IPS-18c (cell line): ENCODE data around the gene KEAP1.
"Not testable (repeated sequence)": the region's sequence is repeated elsewhere in the genome, so short reads cannot be mapped to it uniquely, and the experiment has no call there.

ENCODE experiments used
- H3K4me3 ChIP-seq: 2 replicates; pipeline ENCODE4 v1.7.0; 2013; ENCODE audit warnings: low read depth, mild to moderate bottlenecking, low read length, moderate library complexity; ENCODE audit not compliant: insufficient read depth
- H3K9me3 ChIP-seq: one replicate; pipeline ENCODE4 v1.6.1; 2013; ENCODE audit warnings: mild to moderate bottlenecking, low read length, moderate library complexity; ENCODE audit not compliant: control insufficient read depth, insufficient read depth

KEAP1 gene

GRCh38 chr19:10503002-10503789, at the start of gene KEAP1:
Gene KEAP1, minus strand, starts transcription at chr19:10503356. Its CDS starts 3,323 bp downstream, at chr19:10500033.
- peak within 1 kb of the TSS; percentile 93 for H3K4me3 ChIP-seq
- no peaks in the 10 kb centered on the region for H3K9me3 ChIP-seq

GRCh38 chr19:10552510-10553053, 49.4 kb upstream of the KEAP1 start:
- peaks cover 3% of the 10 kb centered on the region for H3K9me3 ChIP-seq
- no peak overlapping the region for H3K4me3 ChIP-seq

GRCh38 chr19:10551698-10552301, 48.6 kb upstream of the KEAP1 start:
- no peak overlapping the region for H3K4me3 ChIP-seq
- H3K9me3 ChIP-seq = peaks cover 3% of the 10 kb centered on the region

GRCh38 chr19:10551006-10551405, 47.9 kb upstream of the KEAP1 start:
- not testable (repeated sequence) for H3K4me3 ChIP-seq

DNA sequence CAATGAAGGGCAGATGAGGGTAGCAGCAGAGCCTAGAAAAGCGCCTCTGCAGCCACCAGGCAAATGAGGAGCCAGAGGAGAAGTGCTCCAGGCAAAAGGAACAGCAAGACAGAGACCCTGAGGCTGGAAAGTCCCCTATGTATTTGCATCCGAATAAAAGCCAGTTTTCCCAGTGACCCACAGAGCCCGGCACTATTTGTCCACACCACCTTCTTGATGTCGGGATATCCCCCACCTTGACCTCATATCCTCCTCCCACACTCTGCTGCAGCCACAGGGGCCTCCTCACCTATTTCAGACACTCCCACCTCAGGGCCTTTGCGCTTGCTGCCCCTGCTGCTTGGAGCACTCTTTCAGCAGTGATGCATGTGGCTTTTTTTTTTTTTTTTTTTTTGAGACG, 47.2 kb upstream of the KEAP1 start:
- Histone ChIP-seq H3K4me3 (no peak overlapping the region), H3K9me3 (peaks cover 3% of the 10 kb centered on the region)

More at GRCh38 chr19:10551006-10551405, 47.9 kb upstream of the KEAP1 start:
- H3K9me3 ChIP-seq = not testable (repeated sequence)

GRCh38 chr19:10549733-10550132, 46.6 kb upstream of the KEAP1 start:
- no peak overlapping the region for H3K4me3 ChIP-seq
- peaks cover 3% of the 10 kb centered on the region for H3K9me3 ChIP-seq

DNA sequence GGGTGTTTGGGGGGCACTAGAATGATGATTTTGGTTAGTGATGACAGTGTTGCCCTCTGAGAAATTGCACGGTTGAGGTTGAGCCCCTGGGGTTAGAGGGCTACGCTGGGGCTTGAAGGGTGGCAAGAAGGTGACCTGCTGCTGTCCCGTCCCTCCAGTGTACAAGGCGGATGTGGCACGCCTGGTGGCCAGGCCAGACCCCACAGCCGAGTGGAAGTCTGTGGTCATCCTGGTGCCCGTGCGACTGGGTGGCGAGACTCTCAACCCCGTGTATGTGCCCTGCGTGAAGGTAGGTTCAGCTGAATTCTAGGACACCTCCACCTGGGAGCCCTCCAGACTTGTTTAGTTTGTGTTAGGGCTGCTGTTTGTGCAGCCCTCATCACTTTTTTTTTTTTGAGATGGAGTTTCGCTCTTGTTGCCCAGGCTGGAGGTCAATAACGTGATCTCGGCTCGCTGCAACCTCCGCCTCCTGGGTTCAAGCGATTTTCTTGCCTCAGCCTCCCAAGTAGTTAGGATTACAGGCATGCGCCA, 45.7 kb upstream of the KEAP1 start:
- no peak overlapping the region for H3K4me3 ChIP-seq
- H3K9me3 ChIP-seq = peaks cover 5% of the 10 kb centered on the region

DNA sequence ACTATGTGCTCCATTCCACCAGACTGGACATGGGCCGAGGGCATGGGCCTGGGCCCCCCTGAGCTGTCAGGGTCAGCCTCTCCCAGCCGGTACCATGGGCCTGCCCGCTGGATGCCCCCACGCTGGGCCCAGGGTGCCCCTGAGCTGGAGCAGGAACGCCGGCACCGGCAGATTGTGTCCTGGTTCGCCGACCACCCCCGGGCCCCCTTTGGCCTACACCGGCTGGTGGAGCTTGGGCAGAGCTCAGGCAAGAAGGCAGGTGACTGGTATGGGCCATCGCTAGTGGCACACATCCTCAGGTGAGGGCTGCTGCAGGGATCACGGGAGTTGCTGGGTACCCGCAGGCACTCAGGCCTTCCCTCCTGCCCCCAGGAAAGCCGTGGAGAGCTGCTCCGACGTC, 43.7 kb upstream of the KEAP1 start:
- Histone ChIP-seq H3K9me3 (peaks cover 5% of the 10 kb centered on the region), H3K4me3 (no peak overlapping the region)

GRCh38 chr19:10544753-10545251, 41.6 kb upstream of the KEAP1 start:
- Histone ChIP-seq H3K9me3 (peaks cover 3% of the 10 kb centered on the region), H3K4me3 (peak overlapping the region; percentile 93)

GRCh38 chr19:10544242-10544752, 41.1 kb upstream of the KEAP1 start:
- Histone ChIP-seq H3K9me3 (peaks cover 3% of the 10 kb centered on the region), H3K4me3 (peak overlapping the region; percentile 93)

- peak within 1 kb of the TSS; percentile 93 for H3K4me3 ChIP-seq
- H3K9me3 ChIP-seq = peaks cover 3% of the 10 kb centered on the region
Observed at GRCh38 chr19:10543420-10544241, 40.5 kb upstream of the KEAP1 start, which contains the start of gene ATG4D. Gene ATG4D, plus strand, starts transcription at chr19:10543904. Its CDS starts 187 bp downstream, at chr19:10544091.

- H3K9me3 ChIP-seq = peaks cover 3% of the 10 kb centered on the region
Observed at GRCh38 chr19:10543059-10543419, 39.9 kb upstream of the KEAP1 start.

DNA sequence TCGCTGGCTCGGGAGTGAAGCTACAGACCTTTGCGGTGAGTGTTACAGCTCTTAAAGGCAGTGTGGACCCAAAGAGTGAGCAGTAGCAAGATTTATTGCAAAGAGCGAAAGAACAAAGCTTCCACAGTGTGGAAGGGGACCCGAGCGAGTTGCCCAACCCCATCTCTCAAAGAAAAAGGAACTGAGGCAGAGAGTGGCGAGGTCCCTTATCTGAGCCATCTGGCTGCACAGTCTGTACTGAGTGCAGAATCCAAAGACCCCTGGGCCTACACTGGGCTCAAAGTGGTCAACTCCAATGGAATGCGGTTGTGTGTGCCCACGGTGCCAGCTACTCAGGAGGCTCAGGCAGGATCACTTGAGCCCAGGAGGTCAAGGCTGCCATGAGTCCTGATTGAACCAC, 35.9 kb upstream of the KEAP1 start:
- H3K4me3 ChIP-seq, H3K9me3 ChIP-seq: not testable (repeated sequence)

More at GRCh38 chr19:10543059-10543419, 39.9 kb upstream of the KEAP1 start:
- peak overlapping the region; percentile 93; the same call in 1 of the 2 replicates for H3K4me3 ChIP-seq

GRCh38 chr19:10538204-10538983, 35.2 kb upstream of the KEAP1 start:
- no peaks in the 10 kb centered on the region for H3K9me3 ChIP-seq
- H3K4me3 ChIP-seq = no peak overlapping the region

DNA sequence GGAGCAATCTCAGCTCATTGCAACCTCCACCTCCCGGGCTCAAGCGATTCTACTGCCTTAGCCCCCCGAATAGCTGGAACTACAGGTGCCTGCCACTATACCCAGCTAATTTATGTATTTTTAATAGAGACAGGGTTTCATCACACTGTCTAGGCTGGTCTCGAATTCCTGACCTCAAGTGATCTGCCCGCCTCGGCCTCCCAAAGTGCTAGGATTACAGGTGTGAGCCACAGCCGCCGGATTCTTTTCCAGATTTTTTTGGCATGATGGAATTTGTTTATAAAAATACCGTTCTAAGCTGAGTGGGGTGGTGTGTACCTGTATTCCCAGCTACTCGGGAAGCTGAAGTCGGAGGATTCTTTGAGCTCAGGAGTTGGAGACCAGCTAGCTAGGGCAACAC, 34.5 kb upstream of the KEAP1 start:
- Histone ChIP-seq H3K4me3 (no peak overlapping the region), H3K9me3 (no peaks in the 10 kb centered on the region)

DNA sequence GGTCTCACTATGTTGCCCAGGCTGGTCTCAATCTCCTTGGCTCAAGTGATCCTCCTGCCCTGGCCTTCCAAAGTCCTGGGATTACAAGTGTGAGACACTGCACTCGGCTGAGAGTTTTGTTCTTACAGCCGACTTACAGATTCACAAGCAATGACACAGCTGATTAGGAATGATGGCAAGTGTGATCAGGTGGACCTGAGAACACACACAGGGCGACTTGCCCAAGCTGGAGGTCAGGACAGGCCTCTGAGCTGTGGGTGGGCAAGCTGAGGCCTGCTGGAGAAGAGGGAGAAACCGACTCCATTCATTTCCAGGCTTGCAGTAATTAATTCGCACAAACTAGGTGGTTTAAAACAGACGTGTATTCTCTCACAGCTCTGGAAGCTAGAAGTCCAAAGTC, 32.5 kb upstream of the KEAP1 start:
- Histone ChIP-seq H3K4me3 (no peak overlapping the region), H3K9me3 (no peaks in the 10 kb centered on the region)
